ENCODE data around the gene MTMR3.

MTMR3 gene

DNA sequence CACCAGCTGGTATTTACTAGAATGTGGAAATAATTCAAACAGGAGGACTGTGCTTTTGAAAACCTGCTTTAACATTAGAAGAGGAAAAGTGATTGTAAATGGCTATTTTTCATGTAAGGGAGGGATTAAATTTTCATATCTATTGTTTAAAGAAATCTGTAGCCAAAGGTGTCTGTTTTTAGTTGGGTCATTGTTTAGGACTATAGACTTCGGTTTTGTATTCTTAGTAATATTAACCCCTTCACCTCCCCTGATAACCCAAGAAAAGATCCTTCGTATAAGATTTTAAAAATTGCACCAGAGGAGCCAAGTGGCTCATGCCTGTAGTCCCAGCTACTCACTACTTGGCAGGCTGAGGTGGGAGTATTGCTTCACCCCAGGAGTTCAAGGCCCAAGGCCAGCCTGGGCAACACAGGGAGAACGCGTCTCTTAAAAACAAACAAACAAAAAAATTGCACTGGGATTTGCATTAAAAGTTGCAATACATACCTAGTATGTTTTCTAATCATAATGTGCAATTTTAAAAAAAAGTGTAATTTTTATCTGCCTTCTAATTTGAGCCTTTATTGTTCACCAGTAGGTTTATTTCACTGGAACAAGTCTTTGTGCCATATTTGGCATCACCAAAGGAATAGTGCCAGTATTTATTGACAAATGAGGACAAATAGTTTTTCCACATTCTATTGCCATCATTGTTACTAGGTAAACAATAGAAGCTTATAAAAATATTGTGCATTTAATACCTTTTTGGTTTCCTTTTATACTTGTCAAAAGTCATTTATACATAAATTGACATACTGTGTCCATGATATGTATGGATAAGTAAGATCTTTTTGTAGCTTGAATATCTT is 34.3 kb downstream of the MTMR3 start:
- DNase-seq, result no peak

DNA sequence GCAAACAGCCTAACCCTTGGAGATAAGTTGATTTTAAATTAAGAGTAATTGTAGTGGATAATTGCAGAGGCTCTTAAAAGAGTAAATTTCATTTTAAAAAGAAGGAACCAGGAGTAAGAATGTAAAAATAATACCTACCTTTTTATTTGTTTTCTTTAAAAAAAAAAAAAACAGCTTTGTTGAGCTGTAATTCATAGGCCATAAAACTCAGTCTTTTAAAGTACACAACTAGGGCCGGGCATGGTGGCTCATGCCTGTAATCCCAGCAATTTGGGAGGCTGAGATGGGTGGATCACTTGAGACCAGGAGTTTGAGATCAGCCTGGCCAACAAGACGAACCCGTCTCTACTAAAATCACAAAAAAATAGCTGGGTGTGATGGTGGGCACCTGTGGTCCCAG is 42.4 kb downstream of the MTMR3 start:
- DNase-seq, result no peak

DNA sequence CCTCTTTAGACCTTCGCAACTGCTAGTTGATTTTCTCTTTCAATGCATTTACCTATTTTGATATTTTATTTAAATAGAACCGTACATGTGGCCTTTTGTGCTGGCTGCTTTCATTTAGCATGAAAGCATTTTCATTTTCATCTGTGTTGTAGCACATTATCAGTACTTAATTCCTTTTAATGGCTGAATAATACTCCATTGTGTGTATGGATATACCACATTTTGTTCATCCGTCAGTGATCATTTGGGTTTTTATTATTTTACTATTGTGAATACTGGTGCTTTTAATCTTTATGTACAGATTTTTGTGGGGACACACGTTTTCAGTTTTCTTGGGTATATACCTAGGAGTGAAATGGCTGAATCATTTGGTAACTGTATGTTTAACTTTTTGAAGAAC is 43.1 kb downstream of the MTMR3 start:
- no peak for DNase-seq

DNA sequence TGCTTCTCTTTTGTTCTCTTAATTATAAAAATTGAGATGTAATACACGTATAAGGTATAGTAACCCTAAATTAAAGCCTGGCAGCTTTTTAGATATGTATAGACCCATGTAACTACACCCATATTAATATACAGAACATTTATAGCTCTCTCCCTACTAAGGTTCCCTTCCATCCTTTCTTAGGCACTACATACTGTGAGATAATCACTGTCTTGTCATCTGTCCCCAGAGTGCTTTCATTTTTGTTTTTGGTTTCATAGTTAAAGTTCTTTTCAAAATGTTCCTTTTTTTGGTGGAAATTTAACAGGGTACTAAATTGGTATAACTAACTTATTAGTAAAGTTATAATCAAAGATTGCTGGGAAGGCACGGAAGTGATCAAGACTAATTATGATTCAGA is 49.2 kb downstream of the MTMR3 start:
- DNase-seq, result no peak

DNA sequence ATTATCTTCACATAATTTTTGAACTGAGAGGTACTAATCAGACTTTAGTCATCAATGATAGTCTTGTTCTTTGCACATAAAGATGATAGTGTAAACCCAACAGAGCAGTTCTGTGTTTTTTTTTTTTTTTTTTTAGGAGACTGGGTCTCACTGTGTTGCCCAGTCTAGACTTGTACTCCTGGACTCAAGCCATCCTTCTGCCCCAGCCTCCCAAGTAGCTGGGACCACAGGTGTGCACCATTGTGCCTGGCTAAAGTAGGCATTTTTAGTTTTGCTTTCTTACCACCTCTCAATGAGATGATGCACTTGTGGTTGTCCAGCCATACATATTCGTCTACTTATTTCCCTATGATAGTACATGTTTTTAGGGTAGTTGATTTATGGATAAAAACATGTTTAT is 50.6 kb downstream of the MTMR3 start:
- no peak for DNase-seq

DNA sequence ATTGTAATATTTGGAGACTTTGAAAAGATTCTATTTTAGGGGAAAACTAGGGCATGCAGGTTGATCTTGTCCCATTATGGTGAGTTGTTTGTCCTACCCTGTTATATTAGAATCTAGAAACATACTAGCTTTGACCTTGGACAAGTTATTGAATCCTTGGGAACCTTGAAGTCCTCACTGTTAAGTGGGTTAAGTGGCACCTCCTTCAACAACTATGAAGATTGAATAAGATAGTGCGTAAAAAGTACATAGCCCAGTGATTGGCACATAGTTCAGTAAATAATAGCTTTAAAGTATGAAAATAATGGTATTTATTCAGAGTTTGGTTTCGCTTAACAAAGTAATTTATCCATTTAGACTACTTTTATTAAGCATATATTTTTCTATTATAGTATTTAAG is 51.6 kb downstream of the MTMR3 start:
- no peak for DNase-seq

DNA sequence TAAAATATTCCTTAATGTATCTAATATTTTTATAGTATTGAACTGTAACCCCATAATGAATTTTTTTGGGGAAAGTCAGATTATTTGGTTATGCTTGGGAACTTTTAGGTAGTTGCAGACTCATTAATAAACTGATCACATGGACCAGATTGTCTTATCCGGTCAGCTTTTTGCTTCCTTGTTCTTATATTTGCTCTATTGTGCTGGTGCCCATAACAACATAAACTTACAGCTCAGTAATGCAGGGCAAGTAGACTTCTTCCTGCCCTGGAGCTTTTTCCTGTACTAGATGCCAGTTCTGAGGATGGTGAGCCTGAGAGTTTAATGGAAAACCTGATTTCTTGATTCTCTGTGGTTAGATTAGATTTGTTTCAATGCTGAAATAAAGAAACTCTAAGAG is 53.2 kb downstream of the MTMR3 start:
- DNase-seq, result no peak

DNA sequence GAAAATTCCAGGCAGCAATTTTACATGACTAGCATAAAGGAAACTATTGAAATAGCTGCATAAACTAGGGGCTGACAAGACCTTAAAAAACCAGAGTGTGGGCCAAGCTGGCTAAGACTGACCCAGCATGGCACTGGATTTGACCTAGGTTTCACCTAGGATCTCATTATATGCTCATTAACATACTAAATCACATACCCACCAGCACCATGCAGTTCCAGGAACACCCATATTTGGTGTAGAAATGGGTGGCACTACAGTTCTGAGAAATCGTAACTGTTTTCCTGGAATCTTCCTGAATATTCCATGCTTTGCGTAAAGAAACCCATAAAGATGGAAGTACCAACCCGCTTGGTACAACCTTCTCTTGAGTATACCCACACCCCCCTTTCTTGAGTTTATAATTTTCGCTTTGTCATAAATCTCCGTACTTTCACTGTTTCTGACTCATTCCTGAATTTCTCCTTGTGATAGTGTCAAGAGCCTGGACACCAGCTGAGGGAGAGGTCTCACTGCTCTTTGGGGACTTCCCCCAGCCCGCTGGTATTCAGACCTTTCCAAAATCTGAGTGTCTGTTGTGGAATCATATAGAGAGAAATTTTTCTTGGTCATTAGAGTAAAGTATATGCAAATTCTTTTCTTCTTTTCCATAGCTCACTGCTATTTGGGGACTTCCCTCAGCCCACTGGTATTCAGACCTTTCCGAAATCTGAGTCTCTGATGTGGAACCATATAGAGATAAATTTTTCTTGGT is 55.1 kb downstream of the MTMR3 start:
- DNase-seq, result no peak

DNA sequence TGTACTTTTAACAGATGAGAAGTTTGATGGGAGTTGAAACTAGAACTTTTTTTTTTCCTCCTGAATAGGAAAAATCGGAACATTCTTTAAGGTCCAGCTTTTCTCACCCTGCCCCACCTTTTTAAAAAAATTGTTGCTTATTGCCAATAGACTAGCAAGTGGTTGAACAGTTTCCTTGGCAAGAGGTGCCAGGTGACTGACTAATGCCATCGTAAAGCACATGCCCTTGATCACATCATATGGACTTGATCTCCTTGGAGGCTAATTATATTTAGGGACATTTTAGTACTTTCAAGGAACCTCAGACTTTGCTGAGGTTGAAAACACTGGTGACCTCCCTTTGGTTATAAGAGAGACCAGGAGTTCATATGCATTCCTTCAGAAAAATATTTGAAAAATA is 57.6 kb downstream of the MTMR3 start:
- DNase-seq, result no peak

DNA sequence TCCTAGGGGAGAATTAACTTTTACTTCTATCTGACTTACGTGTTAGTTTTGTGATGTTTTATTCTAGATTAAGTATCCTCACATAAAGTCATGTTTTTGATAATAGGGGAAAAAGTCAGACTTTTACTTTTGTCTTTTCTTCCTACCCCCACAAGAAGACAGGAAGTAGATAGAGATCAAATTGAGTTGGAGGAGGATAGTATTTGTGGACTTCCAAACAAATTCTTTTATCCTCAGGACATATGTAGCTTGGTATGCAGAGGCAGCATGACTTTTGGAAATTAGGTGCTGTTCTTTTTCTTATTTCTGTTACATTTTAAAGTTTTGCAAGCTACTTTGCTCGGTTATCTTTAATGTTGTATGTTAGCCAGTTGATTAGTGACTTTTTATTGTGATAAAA is 61.4 kb downstream of the MTMR3 start:
- no peak for DNase-seq

DNA sequence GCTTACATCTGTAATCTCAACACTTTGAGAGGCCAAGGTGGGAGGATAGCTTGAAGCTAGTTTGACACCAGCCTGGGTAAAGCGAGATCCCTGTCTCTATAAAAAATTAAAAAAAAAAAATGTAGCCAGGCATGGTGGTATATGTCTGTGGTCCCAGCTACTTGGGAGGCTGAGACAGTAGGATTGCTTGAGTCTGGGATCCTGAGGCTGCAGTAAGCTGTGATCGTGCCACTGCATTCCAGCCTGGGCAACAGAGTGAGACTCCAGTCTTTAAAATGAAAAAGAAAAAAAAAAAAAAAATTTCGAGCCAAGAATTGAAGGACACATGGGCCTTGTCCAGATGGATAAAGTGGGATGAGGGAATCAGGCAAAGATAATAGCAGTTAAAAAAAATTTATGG is 62.5 kb downstream of the MTMR3 start:
- DNase-seq, result no peak

DNA sequence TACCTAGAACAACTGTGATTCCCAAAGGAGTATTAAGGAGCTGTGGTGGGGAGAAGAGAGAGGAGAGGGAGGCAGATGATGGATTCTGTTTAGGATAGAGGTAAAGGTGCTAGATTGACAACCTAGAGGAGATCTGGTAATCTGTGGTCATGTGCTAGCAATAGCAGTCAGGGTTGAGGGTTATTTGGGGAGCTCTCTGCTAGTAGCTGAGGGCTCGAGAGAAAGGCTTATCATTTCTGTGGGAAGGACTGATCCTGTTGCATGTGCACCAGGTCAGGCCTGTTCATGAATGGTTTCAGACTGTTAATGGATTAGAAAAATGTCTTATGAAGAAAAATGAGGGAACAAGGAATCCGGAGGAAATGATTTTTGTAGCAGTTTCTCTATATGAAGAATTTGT is 63.2 kb downstream of the MTMR3 start:
- DNase-seq, result no peak

DNA sequence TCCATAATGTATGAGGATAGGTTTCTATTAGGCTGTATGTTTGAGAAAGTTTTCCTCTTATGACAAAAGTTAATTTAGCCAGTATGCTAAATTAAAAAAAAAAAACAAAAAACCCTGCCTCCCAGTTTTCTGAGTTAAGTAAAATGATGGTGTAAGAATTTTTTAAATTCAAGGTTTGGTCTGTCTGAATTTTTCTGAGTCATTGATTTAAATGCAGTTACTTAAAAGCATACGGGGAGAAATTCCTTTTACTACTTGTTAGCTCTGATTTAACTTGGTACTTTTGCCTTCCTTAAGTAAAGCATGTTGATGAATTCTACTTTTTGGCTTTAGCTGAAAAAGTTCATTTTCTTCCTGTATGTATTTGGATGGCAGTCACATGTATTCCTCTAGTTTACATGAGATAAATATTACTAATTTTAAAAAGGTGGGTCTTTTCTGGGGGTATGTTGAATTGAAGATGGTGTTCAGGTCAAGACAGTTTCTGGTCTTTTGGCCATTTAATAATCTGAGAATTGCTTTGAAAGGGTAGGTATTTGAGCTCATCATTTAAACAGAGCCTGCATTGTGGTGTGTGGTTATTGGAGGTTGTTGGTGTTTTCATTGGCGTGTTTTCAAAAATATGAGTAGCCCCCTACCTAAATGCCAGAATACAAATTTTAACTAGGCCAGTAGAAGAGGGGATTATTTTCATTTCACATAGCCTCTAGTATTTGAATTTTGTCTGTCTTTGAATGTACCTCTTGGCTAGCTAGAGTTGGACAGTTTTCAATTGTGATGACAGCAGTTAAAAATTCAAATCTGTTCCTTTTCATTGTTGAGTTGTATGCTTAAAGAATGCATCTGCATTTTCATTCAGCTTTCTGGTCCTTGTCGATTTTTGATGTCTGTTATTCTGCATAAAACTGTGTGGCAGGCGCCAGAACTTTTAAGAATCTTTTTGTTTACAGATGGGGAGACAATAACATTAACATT is 64.7 kb downstream of the MTMR3 start:
- DNase-seq, result no peak

DNA sequence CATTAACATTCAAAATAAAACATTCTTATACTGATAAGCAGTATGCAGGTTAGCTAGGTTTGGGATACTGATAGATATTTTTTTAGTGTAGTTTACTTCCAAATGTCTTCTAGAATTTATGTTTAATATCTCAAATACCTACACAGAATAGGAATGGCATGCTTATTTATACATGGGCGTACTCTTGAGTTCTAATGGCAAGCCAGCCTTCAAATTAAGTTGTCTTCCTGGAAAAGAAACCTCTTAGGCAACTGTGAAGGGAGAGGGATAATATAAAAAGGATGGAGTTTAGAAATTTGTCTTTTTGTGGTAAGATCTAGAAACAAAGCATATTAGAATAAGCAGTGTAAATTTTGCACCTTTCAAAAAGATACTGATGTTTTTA is 65.4 kb downstream of the MTMR3 start:
- DNase-seq, result no peak

DNA sequence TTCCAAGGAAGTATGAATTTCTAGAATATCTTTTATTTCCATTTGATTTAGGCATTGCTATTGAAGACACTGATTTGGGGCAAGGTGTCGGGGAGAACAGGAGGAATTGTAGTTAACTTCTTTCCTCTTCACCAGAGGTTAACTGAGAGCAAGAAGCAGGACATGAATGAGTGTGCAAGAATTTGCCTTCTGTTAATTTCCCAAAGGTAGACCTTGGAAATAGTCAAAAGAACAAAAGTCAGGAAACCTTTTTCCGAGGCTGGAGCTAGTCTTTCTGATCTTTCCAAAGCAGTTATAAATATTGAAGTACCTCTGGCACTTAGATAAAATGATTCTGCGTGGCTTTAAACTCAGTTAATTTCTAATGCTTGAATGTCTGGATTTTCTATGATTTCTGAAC is 66.9 kb downstream of the MTMR3 start:
- DNase-seq, result no peak

DNA sequence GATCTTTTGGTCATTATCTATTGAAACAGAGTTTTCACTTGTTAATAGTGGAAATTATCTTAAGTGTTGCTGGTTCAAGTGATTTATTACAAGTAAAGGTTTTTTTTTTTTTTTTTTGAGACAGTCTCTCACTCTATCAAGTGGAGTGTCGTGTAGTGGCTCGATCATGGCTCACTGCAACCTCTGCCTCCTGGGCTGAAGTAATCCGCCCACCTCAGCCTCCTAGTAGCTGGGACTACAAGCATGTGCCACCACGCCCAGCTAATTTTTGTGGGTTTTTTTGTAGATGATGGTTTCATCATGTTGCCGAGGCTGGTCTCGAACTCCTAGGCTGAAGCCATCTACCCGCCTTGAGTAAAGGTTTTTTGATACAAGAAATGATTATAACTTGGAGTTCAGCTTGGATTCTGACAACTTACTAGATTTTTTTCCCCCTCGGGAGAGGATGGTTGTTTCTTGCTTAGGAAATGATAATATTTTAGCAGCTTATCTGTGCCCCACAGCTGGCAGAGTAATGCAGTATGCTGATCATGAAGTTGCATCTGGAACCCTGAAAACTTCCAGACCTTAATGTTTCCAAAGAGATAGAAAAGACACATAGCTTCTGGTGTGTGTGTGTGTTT is 68.9 kb downstream of the MTMR3 start:
- DNase-seq, result no peak

DNA sequence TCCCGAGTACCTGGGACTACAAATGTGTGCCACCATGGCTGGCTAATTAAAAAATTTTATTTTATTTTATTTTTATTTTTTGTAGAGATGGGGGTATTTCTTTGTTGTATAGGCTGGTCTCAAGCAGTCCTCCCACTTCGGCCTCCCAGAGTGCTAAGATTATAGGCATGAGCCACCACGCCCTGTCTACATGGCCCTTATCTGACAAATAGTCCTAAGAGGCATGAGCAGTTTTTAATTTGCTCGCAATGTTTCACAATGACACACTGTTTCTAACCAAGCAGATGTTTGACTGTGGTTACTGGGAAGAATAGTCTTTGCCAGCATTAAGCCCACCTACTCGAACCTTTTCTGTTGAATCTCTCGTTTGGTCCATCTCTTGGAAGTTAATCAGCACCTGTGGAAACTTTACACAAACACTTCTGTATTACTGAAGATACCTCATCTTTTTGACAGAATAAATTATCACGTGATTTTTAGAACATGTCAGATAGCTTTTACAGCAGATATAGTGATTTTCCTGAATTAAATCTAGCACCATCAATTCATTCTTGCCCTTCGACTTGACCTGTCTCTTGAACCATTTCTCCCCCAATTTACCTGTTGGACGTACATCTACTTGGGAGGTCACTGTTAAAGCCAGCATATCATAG is 71.4 kb downstream of the MTMR3 start:
- DNase-seq, result no peak

DNA sequence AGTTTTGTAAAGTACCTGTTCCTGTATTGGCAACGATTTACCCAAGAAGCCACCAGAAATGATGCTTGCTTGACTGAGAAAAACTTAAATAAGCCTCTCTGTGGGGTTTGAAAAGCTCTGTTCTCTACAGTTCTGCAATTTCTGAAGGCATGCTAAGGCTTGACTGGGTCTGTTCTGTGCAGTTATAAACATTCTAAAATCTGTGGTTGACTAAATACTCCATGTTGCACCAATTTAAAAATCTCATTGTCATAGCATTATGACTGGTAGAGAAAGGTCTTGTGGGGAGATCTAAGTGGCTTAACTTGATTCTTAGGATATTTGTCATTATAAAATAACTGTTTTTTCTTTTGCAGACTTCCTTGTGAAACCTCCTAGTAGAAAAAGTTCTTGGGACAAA is 73.7 kb downstream of the MTMR3 start:
- no peak for DNase-seq

DNA sequence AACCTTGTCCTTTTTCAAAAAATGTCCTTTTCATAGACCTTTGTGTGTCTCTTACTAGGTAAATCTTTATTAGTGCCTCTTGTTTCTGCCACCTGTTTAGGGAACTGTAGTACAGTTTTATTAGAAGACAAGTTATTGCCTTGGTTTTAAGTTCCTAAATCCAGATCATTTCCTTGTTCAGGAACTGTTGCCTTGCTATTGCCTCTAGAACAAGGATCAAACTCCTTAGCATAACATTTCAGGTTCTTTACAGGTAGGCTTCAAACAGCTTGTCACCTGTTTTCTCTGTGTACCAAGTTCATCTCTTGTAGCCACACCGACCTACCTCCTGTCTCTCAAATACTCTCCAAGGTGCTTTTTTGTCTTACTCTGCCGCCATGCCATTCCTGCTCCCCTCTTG is 75.2 kb downstream of the MTMR3 start:
- DNase-seq, result no peak

DNA sequence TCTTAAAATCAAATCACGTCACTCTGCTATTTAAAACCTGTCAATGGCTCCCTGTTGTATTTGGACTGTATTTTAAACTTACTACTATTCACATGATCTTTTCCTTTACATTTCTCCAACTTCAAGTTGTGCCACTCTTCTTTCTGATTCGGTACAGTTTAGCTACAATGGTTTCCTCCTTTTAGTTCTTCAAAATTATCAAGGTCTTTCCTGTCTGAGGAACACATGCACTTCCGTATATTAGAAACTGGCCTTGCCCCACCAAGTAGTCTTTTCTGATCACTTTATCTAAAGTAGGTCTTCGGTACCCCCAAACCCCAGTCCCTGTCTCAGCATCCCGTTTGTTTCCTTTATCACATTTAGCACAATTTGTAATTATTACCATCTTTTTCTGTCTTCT is 81.8 kb downstream of the MTMR3 start:
- no peak for DNase-seq

DNA sequence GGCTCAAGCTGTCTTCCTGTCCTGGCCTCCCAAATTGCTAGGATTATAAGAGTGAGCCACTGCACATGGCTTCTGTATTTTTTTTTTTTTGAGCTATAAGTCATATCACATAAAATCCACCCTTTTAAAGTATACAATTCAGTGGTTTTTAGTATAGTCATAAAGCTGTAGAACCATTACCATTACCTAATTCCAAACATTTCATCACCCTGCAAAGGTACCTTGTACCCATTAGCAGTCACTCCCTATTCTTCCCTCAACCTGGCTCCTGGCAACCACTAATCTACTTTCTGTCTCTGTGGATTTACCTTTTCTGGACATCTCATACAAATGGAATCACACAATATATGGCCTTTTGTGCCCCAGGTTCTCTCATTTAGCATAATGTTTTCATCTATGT is 84.5 kb downstream of the MTMR3 start:
- DNase-seq, result no peak

DNA sequence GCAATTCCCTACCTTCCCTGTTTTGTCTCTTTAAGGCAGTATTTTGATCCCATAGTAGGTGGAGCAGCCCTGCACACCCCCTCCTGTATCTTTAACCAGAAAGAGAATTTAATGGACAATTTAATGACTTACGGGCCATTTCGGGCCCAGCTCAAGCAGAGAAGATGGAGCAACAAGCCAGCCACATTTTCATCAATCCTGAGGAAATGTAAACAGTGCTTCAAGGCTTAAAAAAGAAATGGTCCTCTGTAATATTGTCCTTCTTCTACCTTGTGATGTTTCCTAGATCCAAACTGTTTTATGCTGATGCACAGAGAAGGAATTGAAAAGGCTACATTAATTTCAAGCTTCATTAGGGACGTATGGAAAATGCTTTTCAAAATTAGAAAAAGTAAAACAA is 88.6 kb downstream of the MTMR3 start:
- DNase-seq, result no peak
